Measurements from ENCODE around the gene ACTMAP. TPM values are rescaled to one million over a fixed set of nuclear protein-coding genes. Genes with fewer than 3 reads are reported as not detected.

Gene ACTMAP
- total RNA-seq, 4 donors from 2014 or later = 4.2 to 14.6 (median 6.2) TPM

GRCh38 chr19:40742886-40743285 is 7.4 kb downstream of the ACTMAP start:
- no peak overlapping the region for H3K4me3 ChIP-seq
- ATAC-seq (no peak), DNase-seq (no peak)
- intact Hi-C loops (cut with DNase I; ENCODE audit: low total_unique reads) (no loop called here), in situ Hi-C loops (cut with MboI; ENCODE audit: low sequenced_read_pairs in 4 of 4) (no loop called here)
- no peak for TF ChIP-seq CTCF (IDR thresholded peaks at IDR 0.05 in 4 of 5, conservative IDR thresholded peaks at IDR 0.05 in 1 of 5)
- no peak for TF ChIP-seq POLR2A (IDR thresholded peaks at IDR 0.05)
- H3K27me3 ChIP-seq = no peaks in the 10 kb centered on the region
- H3K36me3 ChIP-seq = peaks cover 0 to 22% of the 10 kb centered on the region in 2 donors
- no peaks in the 10 kb centered on the region for H3K9me3 ChIP-seq
- peaks cover 11 to 15% of the 10 kb centered on the region in 2 donors for H3K4me1 ChIP-seq
- H3K27ac ChIP-seq = peak overlapping the region in 1 of 4 donors; percentile 18

- Histone ChIP-seq H3K9me3 (no peaks in the 10 kb centered on the region), H3K4me1 (peaks cover 11 to 15% of the 10 kb centered on the region in 2 donors), H3K27me3 (no peaks in the 10 kb centered on the region), H3K4me3 (no peak overlapping the region), H3K27ac (peak overlapping the region in 2 of 4 donors; percentile 12 to 18), H3K36me3 (peaks cover 0 to 26% of the 10 kb centered on the region in 2 donors)
- in situ Hi-C loops (cut with MboI; ENCODE audit: low sequenced_read_pairs in 4 of 4) (no loop called here), intact Hi-C loops (cut with DNase I; ENCODE audit: low total_unique reads) (no loop called here)
- ATAC-seq (no peak), DNase-seq (no peak)
- TF ChIP-seq POLR2A (IDR thresholded peaks at IDR 0.05) = no peak
- TF ChIP-seq CTCF (IDR thresholded peaks at IDR 0.05 in 4 of 5, conservative IDR thresholded peaks at IDR 0.05 in 1 of 5) = no peak
These were observed 7.8 kb downstream of the ACTMAP start for GRCh38 chr19:40742477-40742876.

DNA sequence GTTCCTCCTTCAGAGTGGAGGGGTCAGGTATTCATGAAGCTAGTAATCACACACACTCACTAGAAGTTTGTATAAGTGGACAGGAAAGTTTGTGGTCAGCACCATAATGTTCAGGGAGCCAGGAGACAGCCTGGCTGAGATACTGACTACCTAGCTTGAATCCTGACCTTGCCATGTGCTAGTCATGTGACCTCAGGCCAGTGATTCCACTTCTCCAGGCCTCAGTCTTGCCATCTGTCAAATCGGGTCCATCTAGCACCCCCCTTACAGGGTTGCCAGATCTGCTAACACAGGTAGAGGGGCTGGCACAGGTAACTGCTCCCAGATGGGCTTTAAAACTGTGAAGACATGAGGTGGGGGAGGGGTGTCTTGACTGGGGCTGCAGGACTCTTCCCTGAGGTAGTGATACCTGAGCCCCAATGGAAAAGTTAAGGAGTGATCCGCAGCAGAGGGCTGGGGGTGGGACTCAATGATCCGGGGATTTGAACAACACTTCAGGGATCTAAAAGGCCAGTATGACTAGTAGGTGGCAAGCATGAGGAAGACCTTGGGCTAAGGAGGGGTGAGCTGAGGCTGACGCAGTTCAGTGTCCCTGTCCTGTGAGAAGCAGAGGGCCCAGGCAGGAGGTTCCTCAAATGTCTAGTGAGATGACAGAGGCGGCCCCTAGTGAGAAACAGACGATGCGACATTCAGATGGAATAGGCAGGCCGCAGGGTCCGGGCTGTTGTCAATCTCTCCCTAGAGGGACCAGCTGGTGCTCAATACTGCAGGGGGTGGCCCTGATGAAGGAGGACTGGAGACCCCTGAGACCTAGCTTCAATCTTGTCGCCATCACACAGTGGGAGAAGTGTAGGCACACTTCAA is 8.5 kb downstream of the ACTMAP start:
- DNase-seq (no peak), ATAC-seq (no peak)
- H3K4me3 ChIP-seq = no peak overlapping the region
- in situ Hi-C loops (cut with MboI; ENCODE audit: low sequenced_read_pairs in 4 of 4) (no loop called here), intact Hi-C loops (cut with DNase I; ENCODE audit: low total_unique reads) (no loop called here)
- no peaks in the 10 kb centered on the region for H3K27me3 ChIP-seq
- peaks cover 11 to 15% of the 10 kb centered on the region in 2 donors for H3K4me1 ChIP-seq
- H3K27ac ChIP-seq = peak overlapping the region; percentile 53 to 76 (median 66)
- H3K36me3 ChIP-seq = peaks cover 0 to 33% of the 10 kb centered on the region in 2 donors
- no peaks in the 10 kb centered on the region for H3K9me3 ChIP-seq
- no peak for TF ChIP-seq POLR2A (IDR thresholded peaks at IDR 0.05)
- TF ChIP-seq CTCF (IDR thresholded peaks at IDR 0.05 in 4 of 5, conservative IDR thresholded peaks at IDR 0.05 in 1 of 5) = no peak

DNA sequence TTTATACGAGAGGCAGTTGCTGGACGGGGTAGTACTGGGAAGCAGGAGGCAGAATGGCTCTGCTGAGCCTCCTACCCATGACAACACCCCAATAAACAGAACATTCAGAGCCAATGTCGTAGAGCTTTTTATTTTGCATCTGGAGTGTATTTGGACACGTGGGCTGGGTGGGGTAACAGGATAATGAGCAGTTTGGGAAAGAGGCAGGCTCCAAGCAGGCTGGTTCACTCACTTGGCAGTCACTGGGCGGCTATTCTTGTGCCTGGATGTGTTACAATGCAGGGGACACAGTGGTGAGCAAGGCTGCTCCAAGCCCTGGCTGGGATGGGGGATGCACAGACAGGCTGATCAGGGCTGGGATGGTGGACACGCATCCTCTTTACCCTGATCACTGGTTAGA is 9.5 kb downstream of the ACTMAP start:
- in situ Hi-C loops (cut with MboI; ENCODE audit: low sequenced_read_pairs in 4 of 4) = no loop called here
- no peak overlapping the region for H3K4me3 ChIP-seq

More for the DNA sequence above, 9.5 kb downstream of the ACTMAP start:
- intact Hi-C loops (cut with DNase I; ENCODE audit: low total_unique reads) = no loop called here
- H3K27me3 ChIP-seq = no peaks in the 10 kb centered on the region
- no peak for TF ChIP-seq POLR2A (IDR thresholded peaks at IDR 0.05)
- TF ChIP-seq CTCF (IDR thresholded peaks at IDR 0.05 in 4 of 5, conservative IDR thresholded peaks at IDR 0.05 in 1 of 5) = no peak
- DNase-seq = peak; percentile 46 to 84
- peaks cover 0 to 42% of the 10 kb centered on the region in 2 donors for H3K36me3 ChIP-seq
- peaks cover 11 to 12% of the 10 kb centered on the region in 2 donors for H3K4me1 ChIP-seq
- peak; percentile 81 to 86 for ATAC-seq
- no peaks in the 10 kb centered on the region for H3K9me3 ChIP-seq
- H3K27ac ChIP-seq = peak overlapping the region; percentile 53 to 76 (median 66)

Data from gastrocnemius medialis (tissue), 4 donors.